NCI-H1930 (cell line): ENCODE results near the gene C16orf86.

ENCODE experiments used
- DNase-seq, 2 experiments: peaks; one replicate each; lab custom pipeline; 2025; lab: John Stamatoyannopoulos, UW

The C16orf86 gene

DNA sequence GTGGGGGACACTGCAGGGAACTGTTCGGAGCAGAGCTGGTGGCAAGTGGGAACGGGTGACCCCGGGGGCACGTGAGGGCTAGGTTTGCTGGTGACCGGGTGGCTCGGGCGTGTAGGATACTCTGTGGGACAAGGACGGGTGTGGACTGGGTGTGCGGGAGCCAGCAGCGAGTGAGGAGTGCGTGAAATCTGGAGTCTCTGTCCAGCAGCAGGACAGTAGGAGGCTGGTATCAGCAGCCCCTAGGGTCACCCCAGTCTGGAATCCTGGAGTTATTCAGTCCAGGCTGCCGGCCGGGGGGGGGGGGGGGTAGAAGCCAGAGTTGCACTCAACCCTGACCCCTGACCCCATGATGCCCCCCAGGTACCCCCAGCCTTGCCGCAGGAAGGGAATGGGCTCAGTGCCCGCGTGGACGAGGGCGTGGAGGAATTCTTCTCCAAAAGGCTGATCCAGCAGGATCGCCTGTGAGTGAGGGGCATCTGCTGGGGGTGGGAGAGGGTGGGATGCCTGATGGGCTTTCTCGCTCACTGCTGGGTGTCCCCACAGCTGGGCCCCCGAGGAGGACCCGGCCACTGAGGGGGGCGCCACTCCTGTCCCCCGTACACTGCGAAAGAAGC, 12.7 kb upstream of the C16orf86 start:
- no peak for DNase-seq

DNA sequence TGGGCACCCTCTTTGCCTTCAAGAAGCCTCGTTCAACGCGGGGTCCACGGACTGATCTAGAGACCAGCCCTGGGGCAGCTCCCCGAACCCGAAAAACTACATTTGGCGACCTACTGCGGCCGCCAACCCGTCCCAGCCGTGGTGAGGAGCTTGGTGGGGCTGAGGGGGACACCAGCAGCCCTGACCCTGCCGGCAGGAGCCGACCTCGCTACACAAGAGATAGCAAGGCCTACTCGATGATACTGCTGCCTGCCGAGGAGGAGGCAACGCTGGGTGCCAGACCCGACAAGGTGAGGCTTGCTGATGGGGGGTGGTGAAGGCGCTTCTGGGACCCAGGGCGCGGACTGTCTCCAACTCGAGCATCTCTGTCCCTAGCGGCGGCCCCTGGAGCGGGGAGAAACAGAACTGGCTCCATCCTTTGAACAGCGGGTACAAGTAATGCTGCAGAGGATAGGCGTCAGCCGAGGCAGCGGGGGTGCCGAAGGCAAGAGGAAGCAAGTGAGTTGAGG, 12.2 kb upstream of the C16orf86 start:
- DNase-seq, result no peak

DNA sequence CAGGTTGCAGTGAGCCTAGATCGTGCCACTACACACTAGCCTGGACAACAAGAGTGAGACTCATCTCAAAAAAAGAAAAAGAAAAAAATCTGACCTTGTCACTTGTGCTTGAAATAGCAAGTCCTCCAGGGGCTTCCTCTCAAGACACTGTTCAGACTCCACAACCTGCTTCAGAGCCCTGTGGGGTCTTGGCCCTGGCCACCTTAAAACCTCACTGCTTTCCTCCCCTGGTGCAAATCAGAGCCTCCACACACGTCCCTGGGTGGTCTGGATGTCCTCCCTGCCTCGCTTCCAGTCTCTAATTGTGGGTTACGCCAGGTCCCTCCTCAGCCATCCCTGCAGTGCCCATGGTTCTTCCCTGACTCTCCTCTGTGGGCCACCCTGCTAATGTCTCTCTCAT, 11.3 kb upstream of the C16orf86 start:
- DNase-seq, result no peak

DNA sequence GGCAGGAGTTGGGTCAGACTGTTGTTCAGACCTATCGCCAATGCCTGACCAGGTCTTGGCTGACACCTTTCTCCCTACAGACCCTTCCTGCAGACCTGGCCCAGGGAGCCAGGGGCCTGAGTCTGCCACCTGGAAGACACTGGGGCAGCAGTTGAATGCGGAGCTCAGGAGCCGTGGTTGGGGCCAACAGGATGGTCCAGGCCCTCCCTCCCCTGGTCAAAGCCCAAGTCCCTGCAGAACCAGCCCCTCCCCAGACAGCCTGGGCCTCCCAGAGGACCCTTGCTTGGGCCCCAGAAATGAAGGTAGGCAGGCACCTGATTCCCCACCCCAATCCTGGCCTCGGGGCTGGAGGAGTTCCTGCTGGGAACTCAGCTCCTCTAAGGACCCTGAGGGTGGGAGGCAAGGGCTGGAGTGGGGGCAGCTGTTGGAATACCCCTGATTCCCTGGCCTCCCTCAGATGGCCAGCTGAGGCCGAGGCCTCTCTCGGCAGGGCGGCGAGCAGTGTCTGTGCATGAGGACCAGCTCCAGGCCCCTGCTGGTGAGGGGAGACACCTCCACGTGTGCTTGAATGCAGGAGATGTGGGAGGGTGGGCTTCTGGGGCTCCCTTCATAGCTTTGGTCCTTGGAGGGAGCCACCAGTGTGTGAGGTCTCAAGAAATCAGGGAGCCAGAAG, 10.1 kb upstream of the C16orf86 start:
- DNase-seq, result no peak

DNA sequence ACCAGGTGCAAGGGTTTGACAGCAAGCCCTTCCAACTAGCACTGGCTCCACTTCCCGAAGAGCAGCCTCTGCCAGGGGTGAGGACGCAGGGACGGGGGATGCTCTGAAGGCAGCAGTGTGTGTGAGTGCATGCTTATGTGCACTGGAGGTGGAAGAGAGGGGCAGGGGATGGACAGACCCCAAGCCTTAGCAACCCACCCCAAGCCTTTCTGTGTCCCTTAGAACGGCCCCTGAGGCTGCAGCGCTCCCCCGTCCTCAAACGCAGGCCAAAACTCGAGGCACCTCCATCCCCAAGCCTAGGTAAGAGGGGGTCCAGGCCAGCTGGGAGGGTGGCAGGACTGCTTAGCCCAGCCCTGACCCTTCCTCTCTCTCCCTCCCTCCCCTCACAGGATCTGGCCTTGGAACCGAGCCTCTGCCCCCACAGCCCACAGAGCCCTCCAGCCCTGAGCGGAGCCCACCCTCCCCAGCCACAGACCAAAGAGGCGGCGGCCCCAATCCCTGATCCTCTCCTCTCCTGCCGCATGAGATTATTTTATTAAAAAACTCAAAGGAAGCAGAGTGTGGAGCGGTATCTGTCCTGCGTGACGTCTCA, 9.5 kb upstream of the C16orf86 start:
- no peak for DNase-seq

DNA sequence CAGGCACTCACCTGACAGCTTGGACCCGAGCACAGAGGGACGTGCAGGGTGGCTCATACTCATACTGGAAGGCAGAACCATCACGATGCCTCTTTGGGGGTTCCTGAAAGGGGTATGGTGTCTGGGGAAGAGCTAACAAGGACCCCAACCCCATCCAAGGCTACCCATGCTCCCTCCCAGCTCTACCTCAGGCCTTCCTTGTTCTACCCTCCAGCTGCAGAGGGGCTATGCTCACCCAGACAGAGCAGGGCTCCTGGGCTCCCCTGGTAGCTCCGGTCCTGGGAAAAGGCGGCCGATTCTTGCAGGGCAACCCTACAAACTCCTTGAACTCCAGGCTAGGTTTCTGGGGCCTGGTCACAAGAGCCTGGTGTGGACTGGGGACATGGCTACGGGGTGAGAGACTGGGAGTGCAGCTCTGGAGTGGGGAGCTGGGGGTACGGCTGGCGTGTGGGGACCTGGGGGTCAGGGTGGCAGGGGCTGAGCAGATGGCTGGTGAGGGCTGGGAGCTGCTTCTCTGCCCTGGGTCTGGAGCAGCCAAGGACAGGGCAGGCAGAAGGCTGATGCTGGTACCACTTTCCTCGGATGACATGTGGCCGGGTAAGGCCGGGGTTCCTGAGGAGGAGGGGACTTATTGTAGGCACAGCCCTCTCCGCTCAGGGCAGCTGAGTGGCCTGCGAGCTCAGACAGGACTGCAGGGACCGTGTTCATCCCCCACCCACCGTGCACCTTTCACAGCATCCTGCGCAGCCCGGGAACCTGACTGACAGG, 8.7 kb upstream of the C16orf86 start:
- no peak for DNase-seq

DNA sequence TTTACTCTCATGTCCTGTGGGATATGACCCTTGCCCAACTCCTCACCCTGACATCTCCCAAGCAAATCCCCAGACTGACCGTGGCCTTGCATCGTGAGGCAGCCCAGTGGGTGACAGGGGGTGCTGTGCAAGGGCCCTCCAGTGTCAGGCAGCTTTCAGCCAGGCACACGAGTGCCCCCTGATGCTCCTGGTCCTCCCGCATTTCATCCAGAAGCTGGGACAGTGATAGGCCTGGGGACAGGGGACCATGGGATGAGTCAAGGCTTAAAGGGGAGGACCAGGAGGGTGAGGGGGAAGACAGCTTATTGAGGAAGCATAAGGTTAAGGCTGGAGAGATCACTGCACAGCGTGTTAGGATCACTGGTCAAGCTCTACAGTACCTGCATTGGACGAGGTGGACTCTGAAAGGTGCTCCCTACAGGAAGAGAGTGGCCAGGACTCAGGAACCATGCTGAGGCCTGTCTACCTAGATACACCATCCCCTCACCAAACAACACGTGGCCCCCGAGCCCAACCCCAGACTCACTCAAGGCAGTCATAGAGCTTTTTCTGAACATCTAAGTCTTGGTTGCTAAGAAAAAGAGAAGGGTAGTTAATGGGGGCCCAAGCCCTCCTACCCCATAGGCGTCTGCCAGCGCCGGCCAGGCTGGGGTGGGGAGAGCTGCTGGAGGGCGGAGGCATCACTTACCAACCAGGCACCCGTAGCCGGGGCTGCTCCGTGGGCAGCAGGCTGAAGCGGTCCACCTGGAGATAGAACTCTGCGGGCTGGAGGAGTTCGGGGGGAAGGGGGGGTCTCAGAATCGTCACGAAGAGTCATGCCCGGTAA, 7.6 kb upstream of the C16orf86 start:
- no peak for DNase-seq

DNA sequence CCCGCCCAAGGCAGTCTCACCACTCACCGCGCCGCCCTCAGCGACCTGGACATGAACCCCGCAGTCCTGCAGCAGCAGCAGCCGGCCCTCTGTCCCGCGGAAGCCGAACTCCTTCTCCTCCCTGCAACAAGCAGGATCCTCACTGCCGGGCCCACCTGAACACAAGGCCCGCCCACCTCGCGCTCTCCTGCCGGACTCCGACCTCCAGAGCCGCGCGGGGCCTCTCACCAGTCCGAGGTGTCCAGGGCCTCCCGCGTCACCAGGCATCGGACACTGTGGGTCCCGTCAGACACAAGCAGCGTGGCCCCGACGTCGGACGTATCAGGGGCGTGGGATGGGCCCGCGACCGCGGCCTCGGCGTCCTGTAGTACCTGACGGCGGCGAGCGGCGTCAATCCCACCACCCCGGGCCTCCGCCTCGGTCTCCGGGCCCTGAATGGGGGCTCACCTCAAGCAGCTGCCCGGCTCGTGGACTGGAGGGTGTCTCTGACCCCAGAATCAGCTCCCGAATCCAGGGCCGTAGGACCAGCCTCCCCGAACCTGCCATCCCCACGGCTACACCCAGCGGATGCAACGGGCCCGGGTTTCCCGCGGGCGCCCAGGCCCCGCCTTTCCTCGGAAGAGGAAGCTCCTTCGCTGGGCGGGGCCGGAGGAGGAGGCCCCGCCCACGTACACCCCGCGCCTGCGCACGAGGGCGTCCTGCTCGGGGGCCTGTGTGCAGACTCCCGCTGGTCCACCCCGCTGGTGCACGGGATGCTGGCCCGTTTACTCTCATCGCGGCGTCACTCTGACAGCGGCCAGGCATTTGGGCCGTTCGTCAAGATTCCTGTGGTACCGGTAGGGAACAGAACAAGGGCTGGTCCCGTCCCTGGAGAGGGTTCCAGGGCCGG, 6.7 kb upstream of the C16orf86 start, which contains the start of gene ACD:
Gene ACD (minus strand): TSS at position 586 of the 889 bp plus-strand sequence. CDS start 40 bp downstream, at position 546.
- DNase-seq, result peak; percentile 72 to 91

DNA sequence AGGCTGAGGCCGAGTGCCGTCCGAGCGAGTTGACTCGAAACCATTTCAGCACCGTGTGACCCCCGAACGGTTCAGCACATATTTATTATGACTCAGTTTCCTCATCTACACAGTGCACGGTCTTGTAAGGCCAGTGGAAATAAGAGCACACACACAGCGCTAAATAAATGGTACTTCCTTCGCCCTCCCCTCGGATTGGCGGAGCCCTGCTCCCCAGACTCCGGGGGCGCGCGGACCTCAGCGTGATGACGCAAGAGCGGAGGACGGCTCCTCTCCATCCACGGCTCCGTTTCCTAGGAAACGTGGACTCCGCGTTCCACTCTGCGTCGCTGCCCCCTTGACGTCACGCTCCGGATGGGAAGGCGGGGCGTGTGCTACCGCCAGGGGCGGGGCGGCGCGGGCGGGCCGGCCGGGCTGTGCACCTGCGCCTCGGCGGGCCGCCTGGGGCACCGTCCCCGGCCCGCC, 6.0 kb upstream of the C16orf86 start, which contains the start of gene PARD6A:
Gene PARD6A (plus strand): TSS at position 397 of the 465 bp plus-strand sequence. CDS start 79 bp downstream, outside the sequence.
- peak; percentile 87 to 95 for DNase-seq

DNA sequence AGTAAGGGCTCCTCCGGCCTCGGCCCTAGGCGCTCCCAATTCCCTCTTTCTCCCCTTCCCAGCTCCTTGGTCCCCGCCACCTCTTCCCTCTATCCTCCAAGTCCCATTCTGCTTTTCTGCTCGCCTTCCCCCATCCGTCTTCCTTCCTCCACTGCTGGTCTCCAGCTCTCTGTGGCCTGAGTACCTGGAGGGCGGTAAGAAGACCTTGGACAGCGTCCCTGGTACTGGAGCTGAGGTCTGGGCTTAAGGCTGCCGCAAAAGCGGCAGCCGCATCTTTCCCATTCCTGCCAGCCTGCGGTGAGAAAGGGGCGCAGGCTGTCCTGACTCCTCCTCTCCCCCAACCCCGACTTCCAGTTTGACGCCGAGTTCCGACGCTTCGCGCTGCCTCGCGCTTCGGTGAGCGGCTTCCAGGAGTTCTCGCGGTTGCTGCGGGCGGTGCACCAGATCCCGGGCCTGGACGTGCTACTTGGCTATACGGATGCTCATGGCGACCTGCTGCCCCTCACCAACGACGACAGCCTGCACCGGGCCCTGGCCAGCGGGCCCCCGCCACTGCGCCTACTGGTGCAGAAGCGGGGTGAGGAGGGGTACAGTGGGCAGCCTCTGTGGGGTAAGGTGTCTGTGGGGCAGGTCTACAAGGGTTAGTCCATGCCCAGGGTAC, 5.4 kb upstream of the C16orf86 start:
- DNase-seq, result no peak

DNA sequence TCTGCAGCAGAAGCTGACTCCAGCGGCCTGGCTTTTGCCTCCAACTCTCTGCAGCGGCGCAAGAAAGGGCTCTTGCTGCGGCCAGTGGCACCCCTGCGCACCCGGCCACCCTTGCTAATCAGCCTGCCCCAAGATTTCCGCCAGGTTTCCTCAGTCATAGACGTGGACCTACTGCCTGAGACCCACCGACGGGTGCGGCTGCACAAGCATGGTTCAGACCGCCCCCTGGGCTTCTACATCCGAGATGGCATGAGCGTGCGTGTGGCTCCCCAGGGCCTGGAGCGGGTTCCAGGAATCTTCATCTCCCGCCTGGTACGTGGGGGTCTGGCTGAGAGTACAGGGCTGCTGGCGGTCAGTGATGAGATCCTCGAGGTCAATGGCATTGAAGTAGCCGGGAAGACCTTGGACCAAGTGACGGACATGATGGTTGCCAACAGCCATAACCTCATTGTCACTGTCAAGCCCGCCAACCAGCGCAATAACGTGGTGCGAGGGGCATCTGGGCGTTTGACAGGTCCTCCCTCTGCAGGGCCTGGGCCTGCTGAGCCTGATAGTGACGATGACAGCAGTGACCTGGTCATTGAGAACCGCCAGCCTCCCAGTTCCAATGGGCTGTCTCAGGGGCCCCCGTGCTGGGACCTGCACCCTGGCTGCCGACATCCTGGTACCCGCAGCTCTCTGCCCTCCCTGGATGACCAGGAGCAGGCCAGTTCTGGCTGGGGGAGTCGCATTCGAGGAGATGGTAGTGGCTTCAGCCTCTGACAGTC, 4.5 kb upstream of the C16orf86 start:
- DNase-seq, result no peak

DNA sequence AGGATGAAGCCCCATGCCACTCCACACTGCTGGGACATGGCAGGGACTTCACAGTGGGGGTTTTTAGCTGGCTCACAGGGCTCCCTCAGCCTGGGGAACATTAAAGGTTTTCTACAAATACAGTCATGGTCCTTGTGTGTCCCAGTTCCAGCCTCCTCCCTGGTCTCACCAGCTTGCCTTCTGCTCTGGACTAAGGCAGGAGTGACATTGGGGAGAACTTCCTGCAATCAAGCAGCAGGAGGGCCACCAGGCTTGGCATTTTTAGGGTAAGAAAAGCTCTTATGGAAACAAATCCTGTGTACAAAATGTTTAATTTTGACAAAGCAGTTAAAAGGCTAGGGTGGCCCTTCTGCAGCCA, 4.0 kb upstream of the C16orf86 start:
- no peak for DNase-seq

DNA sequence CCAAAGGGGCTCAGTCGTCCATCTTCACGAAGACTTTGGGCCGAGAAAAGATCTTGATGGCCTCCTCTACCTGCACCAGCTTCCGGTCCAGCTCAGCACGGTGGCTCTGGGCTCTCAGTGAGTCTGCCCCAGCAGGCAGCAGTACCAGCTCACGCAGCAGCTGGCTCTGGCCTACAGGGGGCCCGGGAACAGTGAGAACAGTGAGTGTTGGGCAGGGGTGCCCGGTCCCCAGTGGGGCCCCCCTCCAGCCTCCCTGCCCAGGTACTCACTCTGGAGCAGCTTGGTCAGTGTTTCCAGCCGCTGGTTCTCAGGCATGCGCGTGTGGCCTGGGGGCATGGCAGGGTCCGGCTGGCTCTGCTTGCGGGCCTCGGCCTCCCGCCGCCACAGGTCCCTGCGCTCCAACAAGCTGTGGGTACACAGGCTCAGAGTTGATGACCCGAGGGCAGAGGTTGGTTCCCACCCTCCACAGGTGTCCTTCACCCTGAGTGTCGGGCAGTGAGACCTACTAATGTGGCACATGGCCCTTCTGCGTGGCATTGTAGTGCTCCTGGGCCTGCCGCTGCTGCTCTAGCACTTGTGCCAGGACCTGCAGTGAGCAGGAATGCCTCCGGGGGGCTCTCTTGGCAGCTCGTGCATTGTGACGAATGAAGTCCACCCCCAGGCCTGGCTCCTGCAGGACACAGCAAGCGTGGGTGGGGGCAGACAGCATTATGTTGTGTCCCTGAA, 3.3 kb upstream of the C16orf86 start:
- DNase-seq, result no peak

DNA sequence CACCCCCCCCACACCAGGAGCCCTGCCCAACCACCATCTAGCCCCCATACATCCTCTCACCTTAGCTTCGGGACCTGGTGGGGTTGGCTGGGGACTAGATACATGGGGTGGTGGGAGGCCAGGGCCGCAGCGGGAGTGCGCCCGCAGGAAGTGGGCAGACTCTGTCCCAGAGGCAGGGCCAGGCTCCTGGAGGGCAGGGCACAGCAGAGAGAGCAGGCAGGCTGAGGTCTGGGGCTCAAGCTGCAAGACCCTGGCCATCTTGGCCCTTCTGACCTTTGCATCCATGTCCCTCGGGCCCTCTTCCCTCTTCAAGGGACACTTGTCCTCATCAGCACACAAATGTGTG, 2.8 kb upstream of the C16orf86 start:
- DNase-seq, result no peak

DNA sequence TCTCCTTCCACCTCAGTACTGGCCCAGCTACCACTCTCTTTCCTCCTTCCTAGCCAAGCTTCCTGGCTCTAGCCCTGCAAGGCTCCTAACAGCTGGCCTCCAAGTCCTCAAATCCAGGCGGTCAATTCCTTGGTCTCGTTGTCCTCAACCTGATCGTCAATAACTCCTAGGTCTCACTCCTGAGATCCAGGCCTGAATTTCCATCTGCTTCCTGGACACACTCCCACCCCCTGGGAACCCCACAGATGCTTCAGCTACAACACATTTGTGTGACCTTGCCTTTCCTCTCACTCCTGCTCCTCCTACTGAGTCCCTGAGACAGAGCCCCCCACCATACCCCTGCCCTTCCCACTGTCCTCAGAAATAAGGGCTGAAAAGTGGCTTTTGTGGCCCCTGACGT, 2.4 kb upstream of the C16orf86 start:
- no peak for DNase-seq

DNA sequence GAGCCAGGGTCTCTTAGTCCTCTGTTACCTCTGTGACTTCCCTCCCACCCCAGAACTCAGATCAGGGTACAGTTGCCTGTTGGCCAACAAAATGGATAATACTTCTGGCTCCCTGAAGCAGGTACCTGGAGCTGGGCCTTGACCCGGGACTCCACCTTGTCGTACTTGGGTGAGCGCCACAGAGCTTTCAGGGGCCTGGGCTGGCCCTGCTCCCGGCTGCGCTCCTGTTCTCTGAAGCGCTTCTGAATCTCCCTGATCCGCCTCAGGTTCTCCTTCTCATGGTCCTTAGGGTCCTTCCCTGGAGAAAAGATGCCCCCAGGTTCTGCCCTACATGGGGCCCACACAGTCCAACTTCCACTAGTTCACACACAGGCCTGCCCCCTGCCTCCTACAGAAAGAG, 1.7 kb upstream of the C16orf86 start:
- no peak for DNase-seq

DNA sequence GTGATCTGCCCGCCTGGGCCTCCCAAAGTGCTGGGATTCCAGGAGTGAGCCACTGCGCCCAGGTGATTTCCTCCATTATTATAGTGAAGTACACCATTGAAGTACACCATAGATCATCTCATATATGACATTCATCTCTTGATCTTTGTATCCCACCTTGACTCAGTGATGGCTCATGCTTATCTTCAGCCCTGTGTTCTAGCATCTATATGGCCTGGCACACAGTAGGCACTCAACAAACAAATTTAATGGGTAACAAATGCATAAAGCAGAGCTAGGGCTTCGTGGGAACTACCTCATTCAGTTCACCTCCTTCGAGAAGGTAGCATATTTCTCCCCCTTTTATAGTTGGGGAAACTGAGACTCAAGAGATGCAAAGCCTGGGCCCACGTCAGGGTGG, 1.0 kb upstream of the C16orf86 start:
- no peak for DNase-seq

DNA sequence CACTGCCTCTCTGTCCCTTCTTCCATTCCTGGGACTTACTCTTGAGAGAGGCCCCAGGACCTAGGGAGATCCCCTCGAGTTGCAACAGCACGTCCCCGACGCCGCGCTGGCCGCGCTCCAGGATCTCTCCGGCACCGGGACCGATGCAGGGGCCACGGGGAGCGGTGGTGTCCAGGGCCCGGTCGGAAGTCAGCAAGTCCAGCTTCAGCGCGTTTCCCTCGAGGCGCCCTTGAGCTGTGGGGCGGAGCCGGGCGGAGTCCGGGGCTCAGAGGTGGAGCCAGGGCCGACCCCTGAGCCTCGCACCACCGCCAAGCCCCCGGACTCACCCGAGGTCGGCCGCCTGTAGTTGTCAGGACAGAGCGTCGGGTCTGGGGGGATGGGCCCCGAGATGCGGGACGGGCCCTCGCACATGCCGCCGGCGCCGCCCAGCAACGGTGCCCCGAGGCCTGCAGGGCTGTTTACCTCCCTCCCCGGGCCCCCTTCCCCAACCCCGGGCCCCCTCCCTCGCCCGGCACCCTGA, 522 bp upstream of the C16orf86 start:
- no peak for DNase-seq
